Omental fat pad (tissue), 4 donors: ENCODE data around the gene WDR90. TPM values are rescaled to one million over a fixed set of nuclear protein-coding genes. Genes with fewer than 3 reads are reported as not detected.
"Not testable (repeated sequence)": the region's sequence is repeated elsewhere in the genome, so short reads cannot be mapped to it uniquely, and the experiment has no call there.

Source experiments
- ATAC-seq: fragments of 150-250 bp; one replicate; pipeline ENCODE4 v1.9.1; 2016; ENCODE audit warnings: mild to moderate bottlenecking, moderate library complexity; ENCODE audit not compliant: low FRiP score
- DNase-seq: peaks from one replicate; pipeline ENCODE4 v3.0.0-alpha.2; 2019; ENCODE audit warnings: low spot score
- total RNA-seq, 4 donors: library from RNA; depleted of rRNA; stranded (reverse); fragments of >200 nt; gene quantifications; one replicate each; pipeline ENCODE4 v1.1.0, GENCODE V29; 2016
- TF ChIP-seq, protein P1 (sequence below), 3 donors: fragments of 450-650 bp; IDR thresholded peaks; one replicate each; pipeline ENCODE4 v1.5.1; 2016 to 2017; ENCODE audit warnings: antibody characterized with exemption in 3 of 3, mild to moderate bottlenecking in 3 of 3, moderate library complexity in 2 of 3

Gene WDR90
- total RNA-seq, 4 donors from 2014 or later: 7.0 to 25.1 (median 21.2) TPM

- TF ChIP-seq, protein P1, sequence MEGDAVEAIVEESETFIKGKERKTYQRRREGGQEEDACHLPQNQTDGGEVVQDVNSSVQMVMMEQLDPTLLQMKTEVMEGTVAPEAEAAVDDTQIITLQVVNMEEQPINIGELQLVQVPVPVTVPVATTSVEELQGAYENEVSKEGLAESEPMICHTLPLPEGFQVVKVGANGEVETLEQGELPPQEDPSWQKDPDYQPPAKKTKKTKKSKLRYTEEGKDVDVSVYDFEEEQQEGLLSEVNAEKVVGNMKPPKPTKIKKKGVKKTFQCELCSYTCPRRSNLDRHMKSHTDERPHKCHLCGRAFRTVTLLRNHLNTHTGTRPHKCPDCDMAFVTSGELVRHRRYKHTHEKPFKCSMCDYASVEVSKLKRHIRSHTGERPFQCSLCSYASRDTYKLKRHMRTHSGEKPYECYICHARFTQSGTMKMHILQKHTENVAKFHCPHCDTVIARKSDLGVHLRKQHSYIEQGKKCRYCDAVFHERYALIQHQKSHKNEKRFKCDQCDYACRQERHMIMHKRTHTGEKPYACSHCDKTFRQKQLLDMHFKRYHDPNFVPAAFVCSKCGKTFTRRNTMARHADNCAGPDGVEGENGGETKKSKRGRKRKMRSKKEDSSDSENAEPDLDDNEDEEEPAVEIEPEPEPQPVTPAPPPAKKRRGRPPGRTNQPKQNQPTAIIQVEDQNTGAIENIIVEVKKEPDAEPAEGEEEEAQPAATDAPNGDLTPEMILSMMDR (IDR thresholded peaks at IDR 0.05): no peak
- DNase-seq (no peak), ATAC-seq (no peak)
These were observed 37.5 kb downstream of the WDR90 start for GRCh38 chr16:686459-687260.

GRCh38 chr16:687499-687898 is 38.3 kb downstream of the WDR90 start:
- ATAC-seq (no peak), DNase-seq (no peak)
- TF ChIP-seq, protein P1 (IDR thresholded peaks at IDR 0.05): no peak

GRCh38 chr16:689175-689897 is 40.2 kb downstream of the WDR90 start:
- ATAC-seq (no peak), DNase-seq (no peak)
- TF ChIP-seq, protein P1 (IDR thresholded peaks at IDR 0.05): no peak

DNA sequence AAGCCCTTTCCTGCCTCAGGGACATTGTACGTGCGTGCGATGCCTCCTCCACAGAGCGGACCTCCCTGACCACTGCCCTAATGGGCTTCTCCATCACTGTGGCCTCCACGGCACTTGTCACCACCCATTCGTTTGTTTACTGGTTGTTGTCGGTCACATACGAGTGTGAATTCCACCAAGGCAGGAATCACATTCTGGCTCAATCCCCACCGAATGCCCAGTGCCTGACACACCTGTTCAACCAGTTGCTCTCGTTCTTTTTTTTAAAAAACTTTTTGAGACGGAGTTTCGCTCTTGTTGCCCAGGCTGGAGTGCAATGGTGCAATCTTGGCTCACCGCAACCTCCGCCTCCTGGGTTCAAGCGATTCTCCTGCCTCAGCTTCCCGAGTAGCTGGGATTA is 42.1 kb downstream of the WDR90 start:
- not testable (repeated sequence) for DNase-seq

DNA sequence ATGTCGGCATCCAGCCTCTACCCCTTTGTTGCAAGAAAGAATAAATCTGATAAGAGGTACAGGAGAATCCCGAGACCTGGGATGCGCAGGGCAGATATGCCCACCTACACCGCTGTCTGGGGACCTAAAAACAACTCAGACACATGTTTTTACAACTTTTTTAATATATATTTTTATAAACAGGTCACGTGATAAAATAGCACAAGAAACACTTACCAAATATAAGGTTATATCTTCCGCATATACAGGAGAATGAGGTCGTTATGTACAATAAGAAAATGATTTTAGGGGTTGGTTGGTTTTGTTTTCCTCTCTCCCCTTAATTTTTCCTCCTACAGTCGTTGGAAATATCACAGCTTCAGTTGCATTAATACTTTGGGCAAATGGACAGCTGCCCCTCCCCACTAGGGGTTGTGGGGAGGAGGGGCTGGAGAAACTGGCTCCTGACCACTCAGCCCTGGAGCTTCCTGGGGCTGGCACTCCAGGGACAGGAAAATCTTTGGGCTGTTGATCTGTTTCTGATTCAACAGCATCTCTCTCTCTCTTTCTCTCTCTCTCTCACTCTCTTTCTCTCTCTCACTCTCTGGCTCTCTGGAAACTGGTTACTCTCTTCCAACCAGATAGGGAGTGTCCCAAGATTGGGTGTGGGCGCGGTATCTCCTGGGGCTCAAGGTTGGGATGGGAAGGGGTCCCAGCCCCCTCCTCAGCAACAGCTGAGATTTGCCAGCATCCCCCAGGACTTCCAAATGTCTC is 43.4 kb downstream of the WDR90 start:
- TF ChIP-seq, protein P1 (IDR thresholded peaks at IDR 0.05): no peak
- ATAC-seq (no peak), DNase-seq (no peak)

More for the DNA sequence above, 42.1 kb downstream of the WDR90 start:
- not testable (repeated sequence) for ATAC-seq

DNA sequence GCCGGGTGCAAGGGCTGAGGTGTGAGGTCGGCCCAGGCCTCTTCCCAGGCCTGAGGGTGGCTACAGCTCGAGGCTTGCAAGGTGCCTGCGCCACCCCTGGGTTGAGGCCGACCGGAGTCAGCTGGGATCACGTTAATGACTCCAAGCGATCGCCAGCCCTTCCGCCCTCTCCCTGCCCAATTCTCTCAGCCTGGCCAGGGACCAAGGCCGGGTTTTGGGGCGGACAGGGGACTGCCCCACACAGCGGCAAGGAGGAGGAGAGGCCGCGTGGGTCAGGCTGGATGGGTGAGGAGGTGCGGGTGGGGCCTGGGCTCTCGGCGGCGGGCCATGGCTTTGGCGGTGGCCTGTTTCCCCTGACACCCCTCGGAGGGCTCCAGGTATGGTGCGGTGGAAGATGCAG is 44.2 kb downstream of the WDR90 start:
- no peak for ATAC-seq

More for the DNA sequence above, 44.2 kb downstream of the WDR90 start:
- DNase-seq: no peak
- TF ChIP-seq, protein P1 (IDR thresholded peaks at IDR 0.05): no peak
